Measurements from ENCODE around the gene TBX1.

The TBX1 gene

GRCh38 chr22:19797086-19798002 is 36.8 kb downstream of the TBX1 start:
- H3K9me2 ChIP-seq (replicated peaks; ENCODE audit: control insufficient read depth, low read length): no peaks in the 10 kb centered on the region

GRCh38 chr22:19798003-19798665 is 37.6 kb downstream of the TBX1 start:
- TF ChIP-seq EZH2phosphoT487 (IDR thresholded peaks at IDR 0.05; ENCODE audit: borderline replicate concordance, low read length): no peak
- no peak for TF ChIP-seq CTCF (IDR thresholded peaks at IDR 0.05; ENCODE audit: low read depth, low read length, poor library complexity, severe bottlenecking)
- Histone ChIP-seq H3K27me3 (ENCODE audit: control insufficient read depth, low read length) (no peaks in the 10 kb centered on the region), H3K9me3 (ENCODE audit: control insufficient read depth, insufficient read depth, low read length) (no peaks in the 10 kb centered on the region), H3K9me2 (replicated peaks; ENCODE audit: control insufficient read depth, low read length) (no peaks in the 10 kb centered on the region), H3K27ac (ENCODE audit: low read depth, low read length) (no peak overlapping the region), H3K4me3 (ENCODE audit: low read length) (no peak overlapping the region), H3F3A (ENCODE audit: control insufficient read depth, insufficient read depth) (no peaks in the 10 kb centered on the region), H3K79me2 (ENCODE audit: control insufficient read depth, low read length) (no peaks in the 10 kb centered on the region), H3K4me2 (ENCODE audit: low read length) (no peak overlapping the region), H3K36me3 (ENCODE audit: control insufficient read depth, low read length) (no peaks in the 10 kb centered on the region), H4K20me1 (ENCODE audit: control insufficient read depth, insufficient read depth, low read depth, low read length) (no peaks in the 10 kb centered on the region), H3K4me1 (ENCODE audit: control insufficient read depth, low read length) (no peaks in the 10 kb centered on the region)

More at GRCh38 chr22:19797086-19798002, 36.8 kb downstream of the TBX1 start:
- Histone ChIP-seq H3F3A (ENCODE audit: control insufficient read depth, insufficient read depth) (no peaks in the 10 kb centered on the region), H3K79me2 (ENCODE audit: control insufficient read depth, low read length) (no peaks in the 10 kb centered on the region), H3K4me1 (ENCODE audit: control insufficient read depth, low read length) (no peaks in the 10 kb centered on the region), H4K20me1 (ENCODE audit: control insufficient read depth, insufficient read depth, low read depth, low read length) (no peaks in the 10 kb centered on the region), H3K9me3 (ENCODE audit: control insufficient read depth, insufficient read depth, low read length) (no peaks in the 10 kb centered on the region), H3K36me3 (ENCODE audit: control insufficient read depth, low read length) (no peaks in the 10 kb centered on the region), H3K4me3 (ENCODE audit: low read length) (no peak overlapping the region), H3K4me2 (ENCODE audit: low read length) (no peak overlapping the region), H3K27me3 (ENCODE audit: control insufficient read depth, low read length) (no peaks in the 10 kb centered on the region), H3K27ac (ENCODE audit: low read depth, low read length) (no peak overlapping the region)
- TF ChIP-seq CTCF (IDR thresholded peaks at IDR 0.05; ENCODE audit: low read depth, low read length, poor library complexity, severe bottlenecking): no peak
- TF ChIP-seq EZH2phosphoT487 (IDR thresholded peaks at IDR 0.05; ENCODE audit: borderline replicate concordance, low read length): no peak

GRCh38 chr22:19798891-19799293 is 38.3 kb downstream of the TBX1 start:
- Histone ChIP-seq H3K4me2 (ENCODE audit: low read length) (no peak overlapping the region), H3K4me1 (ENCODE audit: control insufficient read depth, low read length) (no peaks in the 10 kb centered on the region), H3K36me3 (ENCODE audit: control insufficient read depth, low read length) (no peaks in the 10 kb centered on the region), H3F3A (ENCODE audit: control insufficient read depth, insufficient read depth) (no peaks in the 10 kb centered on the region), H3K27ac (ENCODE audit: low read depth, low read length) (no peak overlapping the region), H3K79me2 (ENCODE audit: control insufficient read depth, low read length) (no peaks in the 10 kb centered on the region), H4K20me1 (ENCODE audit: control insufficient read depth, insufficient read depth, low read depth, low read length) (no peaks in the 10 kb centered on the region), H3K9me2 (replicated peaks; ENCODE audit: control insufficient read depth, low read length) (no peaks in the 10 kb centered on the region), H3K4me3 (ENCODE audit: low read length) (no peak overlapping the region), H3K27me3 (ENCODE audit: control insufficient read depth, low read length) (no peaks in the 10 kb centered on the region), H3K9me3 (ENCODE audit: control insufficient read depth, insufficient read depth, low read length) (no peaks in the 10 kb centered on the region)
- no peak for TF ChIP-seq CTCF (IDR thresholded peaks at IDR 0.05; ENCODE audit: low read depth, low read length, poor library complexity, severe bottlenecking)
- no peak for TF ChIP-seq EZH2phosphoT487 (IDR thresholded peaks at IDR 0.05; ENCODE audit: borderline replicate concordance, low read length)

Data from DOHH2 (cell line).